Ovary (tissue), 3 donors: Measurements from ENCODE around the gene TSGA10IP.

Experiments
- POLR2A ChIP-seq: fragments of 450-650 bp; IDR thresholded peaks from one replicate; pipeline ENCODE4 v1.6.1; 2017; ENCODE audit warnings: antibody characterized with exemption, mild to moderate bottlenecking, moderate library complexity
- TF ChIP-seq, protein P1 (sequence below), 3 donors: fragments of 450-650 bp in 2 of 3; fragments of 200-600 bp in 1 of 3; IDR thresholded peaks; one replicate each; pipeline versions ENCODE4 v1.5.1 to v1.8.0; 2016 to 2022; ENCODE audit warnings: antibody characterized with exemption in 3 of 3, mild to moderate bottlenecking in 1 of 3
- donor health status: DM: no; HTN: no; CAD: no.

DNA sequence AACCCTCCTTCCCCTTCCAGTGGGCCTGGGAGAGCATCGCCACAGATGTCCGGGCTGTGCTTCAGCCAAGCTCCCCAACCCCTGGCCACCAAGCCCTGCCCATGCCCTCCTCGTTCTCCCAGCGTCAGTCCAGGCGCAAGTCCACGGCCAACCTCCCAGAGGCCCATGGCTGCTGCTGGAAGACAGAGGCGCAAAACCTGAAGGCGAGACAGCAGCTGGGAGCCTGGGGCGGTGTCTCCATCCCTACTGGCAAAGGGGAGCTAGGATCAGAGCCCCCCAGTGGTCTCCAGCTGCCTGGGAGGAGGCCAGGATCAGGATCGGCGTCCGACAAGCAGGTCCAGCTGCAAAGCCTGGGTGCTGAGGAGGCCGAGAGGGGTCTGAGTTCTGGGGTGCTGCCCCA, 1.9 kb downstream of the TSGA10IP start:
- TF ChIP-seq, protein P1, sequence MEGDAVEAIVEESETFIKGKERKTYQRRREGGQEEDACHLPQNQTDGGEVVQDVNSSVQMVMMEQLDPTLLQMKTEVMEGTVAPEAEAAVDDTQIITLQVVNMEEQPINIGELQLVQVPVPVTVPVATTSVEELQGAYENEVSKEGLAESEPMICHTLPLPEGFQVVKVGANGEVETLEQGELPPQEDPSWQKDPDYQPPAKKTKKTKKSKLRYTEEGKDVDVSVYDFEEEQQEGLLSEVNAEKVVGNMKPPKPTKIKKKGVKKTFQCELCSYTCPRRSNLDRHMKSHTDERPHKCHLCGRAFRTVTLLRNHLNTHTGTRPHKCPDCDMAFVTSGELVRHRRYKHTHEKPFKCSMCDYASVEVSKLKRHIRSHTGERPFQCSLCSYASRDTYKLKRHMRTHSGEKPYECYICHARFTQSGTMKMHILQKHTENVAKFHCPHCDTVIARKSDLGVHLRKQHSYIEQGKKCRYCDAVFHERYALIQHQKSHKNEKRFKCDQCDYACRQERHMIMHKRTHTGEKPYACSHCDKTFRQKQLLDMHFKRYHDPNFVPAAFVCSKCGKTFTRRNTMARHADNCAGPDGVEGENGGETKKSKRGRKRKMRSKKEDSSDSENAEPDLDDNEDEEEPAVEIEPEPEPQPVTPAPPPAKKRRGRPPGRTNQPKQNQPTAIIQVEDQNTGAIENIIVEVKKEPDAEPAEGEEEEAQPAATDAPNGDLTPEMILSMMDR (IDR thresholded peaks at IDR 0.05) = no peak
- TF ChIP-seq POLR2A = no peak
